T47D (cell line): ENCODE results near the gene LSM14B.
"Not testable (repeated sequence)": the region's sequence is repeated elsewhere in the genome, so short reads cannot be mapped to it uniquely, and the experiment has no call there.

ENCODE experiments used
- DNase-seq, 2 experiments: peaks; one replicate each; pipeline versions ENCODE4 v3.0.0 to v3.0.0-alpha.2; 2011 to 2012; ENCODE audit warnings: low read depth in 1 of 2, low spot score in 1 of 2
- JUND ChIP-seq: IDR thresholded peaks from 2 replicates; pipeline ENCODE4 v1.6.1; 2012; ENCODE audit warnings: low read depth
- in situ Hi-C: cut with HindIII; loops from 2 replicates; pipeline ENCODE4 v1.10.0; 2016; ENCODE audit warnings: low sequenced_read_pairs, low pct_unique_long_range_greater_than_20kb

LSM14B gene

GRCh38 chr20:62121776-62122653 lies at the start of gene LSM14B:
Gene LSM14B (plus strand): TSS chr20:62122475. CDS start chr20:62122667, 192 bp downstream.
- TF ChIP-seq JUND = no peak
- peak; percentile 98 to 99 for DNase-seq
- in situ Hi-C loops = no loop called here

DNA sequence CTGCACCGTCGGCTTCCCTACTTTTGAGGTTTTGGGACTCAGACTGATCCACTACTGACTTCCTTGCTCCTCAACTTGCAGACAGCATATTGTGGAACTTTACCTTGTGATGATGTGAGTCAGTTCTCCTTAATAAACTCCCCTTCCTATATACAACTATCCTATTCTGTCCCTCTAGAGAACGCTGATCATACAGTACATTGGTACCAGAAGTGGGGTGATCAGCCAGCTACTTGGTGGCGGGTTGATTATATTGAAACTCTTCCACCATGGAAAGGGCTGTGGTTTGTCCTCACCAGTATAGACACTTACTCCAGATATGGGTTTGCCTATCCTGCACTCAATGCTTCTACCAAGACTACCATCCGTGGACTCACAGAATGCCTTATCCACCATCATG lies 49.0 kb upstream of the LSM14B start:
- no peak for TF ChIP-seq JUND
- in situ Hi-C loops = no loop called here
- no peak for DNase-seq

DNA sequence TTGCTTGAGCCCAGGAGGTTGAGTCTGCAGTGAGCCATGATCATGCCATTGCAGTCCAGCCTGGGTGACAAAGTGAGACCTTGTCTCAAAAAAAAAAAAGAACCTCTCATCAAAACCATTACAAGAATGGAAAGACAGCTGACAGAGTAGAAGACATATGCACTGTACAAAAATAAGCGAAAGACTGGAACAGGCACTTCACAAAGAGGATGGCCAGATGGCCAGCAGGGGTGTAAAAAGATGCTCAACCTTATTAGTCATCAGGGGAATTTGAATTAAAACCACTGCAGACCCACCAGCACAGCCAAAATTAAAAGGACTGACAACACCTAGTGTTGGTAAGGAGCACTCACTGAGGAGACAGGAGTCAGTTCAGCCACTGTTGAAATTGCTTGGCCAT lies 43.1 kb upstream of the LSM14B start:
- no peak for DNase-seq
- TF ChIP-seq JUND = no peak
- in situ Hi-C loops = no loop called here

DNA sequence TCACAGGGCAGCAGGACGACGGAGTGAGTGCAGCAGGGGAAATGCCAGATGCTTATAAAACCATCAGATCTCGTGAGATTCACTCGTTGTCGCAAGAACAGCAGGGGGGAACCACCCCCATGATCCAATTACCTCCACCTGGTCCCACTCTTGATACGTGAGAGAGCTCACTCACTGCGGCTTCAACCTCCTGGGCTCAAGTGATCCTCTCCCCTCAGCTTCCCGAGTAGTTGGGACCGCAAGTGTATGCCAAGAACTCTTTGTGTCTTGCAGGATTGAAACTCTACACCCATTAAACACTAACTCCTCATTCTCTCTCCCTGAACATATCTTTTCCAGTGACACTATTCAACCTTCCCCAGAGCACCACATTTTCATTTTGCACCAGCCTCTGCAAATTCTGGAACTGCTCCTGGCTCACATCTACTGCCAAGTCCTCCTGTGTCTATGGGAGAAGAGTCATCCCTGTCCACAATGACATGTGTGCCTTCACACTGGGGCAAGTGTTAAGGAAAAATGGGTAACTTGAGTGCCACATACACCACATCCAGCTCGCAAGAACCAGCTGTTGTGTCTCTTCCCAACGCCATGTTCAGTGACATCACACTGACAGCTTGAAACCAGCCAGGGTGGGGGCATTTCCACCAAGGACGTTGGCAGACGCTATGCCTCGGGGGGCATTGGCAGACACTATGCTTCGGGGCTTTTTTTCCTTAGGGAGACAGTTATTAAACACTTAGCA lies 41.9 kb upstream of the LSM14B start:
- no peak for DNase-seq
- no peak for TF ChIP-seq JUND
- in situ Hi-C loops = no loop called here

- no peak for TF ChIP-seq JUND
Observed at GRCh38 chr20:62083312-62083711, 39.0 kb upstream of the LSM14B start.

DNA sequence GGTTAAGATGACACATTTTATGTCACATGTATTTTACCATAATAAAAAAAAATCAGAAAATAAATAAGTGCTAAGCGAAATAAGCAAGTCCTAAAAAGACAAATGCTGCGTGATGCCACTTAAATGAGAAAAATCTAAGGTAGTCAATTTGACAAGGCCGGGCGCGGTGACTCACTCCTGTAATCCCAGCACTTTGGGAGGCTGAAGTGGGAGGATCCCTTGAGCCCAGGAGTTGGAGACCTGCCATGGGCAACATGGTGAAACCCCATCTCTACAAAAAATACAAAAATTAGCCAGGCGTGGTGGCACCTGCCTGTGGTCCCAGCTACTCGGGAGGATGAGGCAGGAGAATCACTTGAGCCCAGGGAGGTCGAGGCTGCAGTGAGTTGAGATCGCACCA lies 38.1 kb upstream of the LSM14B start:
- DNase-seq, in situ Hi-C loops: not testable (repeated sequence)

More at GRCh38 chr20:62083312-62083711, 39.0 kb upstream of the LSM14B start:
- no peak for DNase-seq
- in situ Hi-C loops = no loop called here

- in situ Hi-C loops = no loop called here
Observed at GRCh38 chr20:62085206-62085605, 37.1 kb upstream of the LSM14B start.

DNA sequence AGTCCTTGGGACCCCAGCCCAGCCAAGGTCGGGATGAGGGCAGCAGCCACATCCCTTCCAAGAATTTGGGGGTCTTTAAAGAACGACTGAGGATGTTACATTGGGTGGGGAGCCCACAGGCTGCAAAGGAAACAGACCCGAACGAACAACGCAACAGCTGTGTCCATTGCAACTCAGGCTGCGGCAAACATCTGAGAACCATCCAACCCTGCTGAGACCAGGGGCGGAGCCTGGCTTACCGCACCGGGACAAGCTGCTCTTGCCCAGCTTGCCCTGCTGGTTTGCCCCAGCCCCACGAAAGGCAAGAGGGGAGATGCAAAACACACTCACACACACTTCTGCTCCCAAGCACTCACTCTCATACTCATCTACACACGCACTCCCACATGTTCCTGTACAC lies 35.0 kb upstream of the LSM14B start:
- in situ Hi-C loops = no loop called here
- DNase-seq = peak; percentile 73 to 80
- TF ChIP-seq JUND = no peak

More at GRCh38 chr20:62085206-62085605, 37.1 kb upstream of the LSM14B start:
- no peak for DNase-seq
- TF ChIP-seq JUND = no peak

DNA sequence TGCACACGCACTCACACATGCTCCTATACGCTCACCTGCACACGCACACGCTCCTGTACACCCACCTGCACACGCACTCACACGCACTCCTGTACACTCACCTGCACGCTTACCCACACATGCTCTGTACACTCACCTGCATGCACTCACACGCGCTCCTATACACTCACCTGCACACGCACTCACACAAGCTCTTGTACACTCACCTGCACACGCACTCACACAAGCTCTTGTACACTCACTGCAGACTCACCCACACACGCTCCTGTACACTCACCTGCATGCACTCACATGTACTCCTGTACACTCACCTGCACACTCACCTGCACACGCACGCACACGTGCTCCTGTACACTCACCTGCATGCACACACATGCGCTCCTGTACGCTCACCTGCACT lies 34.6 kb upstream of the LSM14B start:
- in situ Hi-C loops = no loop called here
- DNase-seq = no peak
- TF ChIP-seq JUND = no peak

- in situ Hi-C loops = no loop called here
- TF ChIP-seq JUND = peak; percentile 99
- peak; percentile 68 to 95 for DNase-seq
Observed at GRCh38 chr20:62088258-62089127, 33.8 kb upstream of the LSM14B start.

- TF ChIP-seq JUND = no peak
- no peak for DNase-seq
- in situ Hi-C loops = no loop called here
Observed at GRCh38 chr20:62089393-62089792, 32.9 kb upstream of the LSM14B start.

DNA sequence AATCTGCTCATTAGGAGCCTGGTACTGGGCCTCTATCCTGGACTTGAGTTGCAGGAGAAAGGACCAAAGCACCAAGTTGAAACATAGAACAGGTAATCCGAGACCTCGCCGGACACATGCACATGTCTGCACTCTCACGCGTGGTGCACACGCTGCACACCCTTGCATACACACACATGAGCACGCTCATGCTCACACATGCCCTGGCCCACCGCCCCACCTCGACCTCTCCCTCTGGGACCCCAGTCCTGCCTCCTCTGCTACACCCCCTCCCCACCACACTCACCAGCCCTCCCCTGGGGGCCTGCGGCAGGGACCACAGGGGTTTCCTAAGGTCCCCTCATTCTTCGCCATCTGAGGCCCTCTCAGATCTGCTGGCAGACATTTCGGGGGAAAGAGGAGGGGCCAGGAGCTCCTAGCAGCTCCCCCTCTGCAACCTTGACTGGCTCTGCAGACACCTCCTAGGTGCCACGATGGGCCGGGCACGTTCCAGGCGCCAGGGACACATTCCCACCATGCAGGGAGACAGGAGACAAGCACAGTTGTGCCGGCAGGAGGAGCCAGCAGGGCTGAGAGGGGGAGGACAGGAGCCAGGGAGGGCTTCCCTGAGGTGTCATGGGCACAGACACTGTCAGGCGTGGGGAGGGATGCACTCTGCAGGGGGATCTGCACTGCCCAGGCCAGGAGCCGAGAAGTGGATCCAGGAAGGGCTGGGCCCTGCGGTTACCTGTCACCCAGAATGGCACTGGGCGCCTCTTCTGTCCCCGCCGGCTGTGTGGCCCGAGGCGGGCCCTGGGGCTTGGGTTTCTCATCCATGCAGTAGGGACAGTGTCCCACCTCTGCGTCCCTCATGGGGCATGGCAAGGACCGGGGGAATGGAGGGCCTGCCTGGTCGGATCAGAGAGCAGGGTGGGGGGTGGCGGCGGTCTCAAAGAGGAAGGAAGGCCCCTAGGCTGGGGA lies 25.6 kb upstream of the LSM14B start:
- TF ChIP-seq JUND = no peak
- in situ Hi-C loops = no loop called here

More for the DNA sequence above, 25.6 kb upstream of the LSM14B start:
- no peak for DNase-seq
